Gastroesophageal sphincter (tissue), 4 donors: ENCODE measurements around the gene SGTA. TPM values are rescaled to one million over a fixed set of nuclear protein-coding genes. Genes with fewer than 3 reads are reported as not detected.

Experiments
- ATAC-seq: fragments of 150-250 bp; one replicate; pipeline ENCODE4 v1.9.1; 2016; ENCODE audit warnings: mild to moderate bottlenecking, moderate library complexity
- H3K27ac ChIP-seq, 4 donors: fragments of 200-600 bp; sonication (generic) in 3 of 4; 1 replicate in 3 of 4; 2 replicates in 1 of 4; pipeline ENCODE4 v1.5.1; 2016 to 2019
- H3K27me3 ChIP-seq: fragments of 200-600 bp; sonication (generic); one replicate; pipeline ENCODE4 v1.5.1; 2019
- H3K36me3 ChIP-seq, 2 donors: fragments of 200-600 bp; sonication (generic); one replicate each; pipeline ENCODE4 v1.5.1; 2019; ENCODE audit warnings: control low read depth in 1 of 2
- H3K4me1 ChIP-seq, 3 donors: fragments of 200-600 bp; sonication (generic); 1 replicate in 2 of 3; 2 replicates in 1 of 3; pipeline ENCODE4 v1.5.1; 2016 to 2019; ENCODE audit warnings: control low read depth in 2 of 3
- H3K4me3 ChIP-seq, 2 donors: fragments of 200-600 bp; sonication (generic); one replicate each; pipeline ENCODE4 v1.5.1; 2019; ENCODE audit warnings: mild to moderate bottlenecking in 1 of 2, moderate library complexity in 1 of 2
- H3K9me3 ChIP-seq, 3 donors: fragments of 200-600 bp; sonication (generic); one replicate each; pipeline ENCODE4 v1.5.1; 2017 to 2019; ENCODE audit warnings: control low read depth in 2 of 3
- CTCF ChIP-seq, 4 experiments: fragments of 200-600 bp in 2 of 4; fragments of 450-650 bp in 2 of 4; sonication (generic) in 1 of 4; IDR thresholded peaks; one replicate each; pipeline ENCODE4 v1.5.1; 2017 to 2019; ENCODE audit warnings: antibody characterized with exemption in 4 of 4, mild to moderate bottlenecking in 2 of 4, moderate library complexity in 2 of 4
- EP300 ChIP-seq: sonication (generic); formaldehyde crosslinking; IDR thresholded peaks from one replicate; pipeline ENCODE4 v1.6.1; 2017; ENCODE audit warnings: antibody characterized with exemption, mild to moderate bottlenecking
- POLR2A ChIP-seq, 2 donors: fragments of 450-650 bp; IDR thresholded peaks; one replicate each; pipeline ENCODE4 v1.6.1; 2017; ENCODE audit warnings: antibody characterized with exemption in 2 of 2, mild to moderate bottlenecking in 2 of 2, moderate library complexity in 1 of 2
- POLR2AphosphoS5 ChIP-seq: sonication (generic); formaldehyde crosslinking; IDR thresholded peaks from one replicate; pipeline ENCODE4 v1.6.1; 2017; ENCODE audit warnings: antibody characterized with exemption
- WGBS, 2 donors: methylation state at CpG; one replicate each; pipeline ENCODE4 v1.1.5; 2018; ENCODE audit warnings: low coverage in 1 of 2; 5-methylcytosine and 5-hydroxymethylcytosine counted together
- total RNA-seq, 4 donors: library from RNA; depleted of rRNA; stranded (reverse); fragments of >200 nt; gene quantifications; one replicate each; pipeline ENCODE4 v1.1.0, GENCODE V29; 2016

SGTA gene
- total RNA-seq, 4 donors from 2014 or later = 45.3 to 65.5 (median 47.2) TPM

GRCh38 chr19:2720777-2721569 lies 62.1 kb downstream of the SGTA start, which contains the start of gene DIRAS1:
Gene DIRAS1 (minus strand): TSS chr19:2721372. CDS start chr19:2717806, 3,566 bp downstream.
- WGBS, 2 donors = 0% methylated on average over 1 of the region's 100 CpGs; no CpG with 5 or more reads in 1 of the 2 donors

DNA sequence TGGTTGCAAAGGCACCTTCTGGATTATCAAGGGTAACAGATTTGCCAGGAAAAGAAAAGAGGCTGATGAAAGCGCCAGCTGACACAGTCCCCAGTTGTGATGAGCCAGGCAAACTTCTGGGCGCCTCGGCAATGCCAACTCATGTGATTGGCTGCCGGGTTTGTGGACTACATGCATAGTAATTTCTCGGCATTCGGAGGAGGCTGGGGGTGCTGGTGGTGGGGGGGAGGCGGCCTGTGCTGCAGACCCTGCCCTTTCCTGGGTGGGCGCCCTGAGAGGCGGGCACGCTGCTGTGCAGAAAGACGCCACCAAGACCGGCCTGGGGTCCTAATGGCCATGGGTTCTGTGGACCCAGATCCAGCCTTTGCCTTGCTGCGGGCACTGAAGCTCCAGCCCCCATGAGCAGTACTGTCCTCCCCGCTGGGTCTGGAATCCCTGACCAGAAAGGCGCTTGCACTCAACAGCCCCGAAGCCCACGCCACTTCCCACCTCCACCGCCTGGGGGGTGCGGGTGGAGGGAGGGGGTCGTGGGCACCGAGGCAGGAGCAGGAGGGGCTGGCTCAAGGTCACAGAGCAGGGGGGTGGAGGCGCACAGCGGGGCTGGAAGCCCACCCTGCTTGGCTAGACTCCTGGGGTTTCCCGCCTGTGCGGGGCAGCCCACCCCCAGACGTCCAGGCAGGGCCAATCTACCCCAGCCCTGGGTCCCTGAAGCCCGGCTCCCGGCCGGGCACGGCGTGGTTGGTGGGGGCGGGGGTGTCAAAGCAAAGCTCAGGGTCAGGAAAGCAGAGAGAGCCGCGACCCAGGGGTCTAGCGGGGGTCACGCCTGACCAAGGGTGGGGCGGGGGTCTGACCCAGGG lies 62.9 kb downstream of the SGTA start:
- Histone ChIP-seq H3K36me3 (peaks cover 0 to 20% of the 10 kb centered on the region in 2 donors), H3K4me1 (peaks cover 0 to 47% (median 20%) of the 10 kb centered on the region in 3 donors), H3K4me3 (peak overlapping the region; percentile 51 to 70), H3K27ac (peak overlapping the region in 3 of 4 donors; percentile 51 to 70 (median 62)), H3K27me3 (peaks cover 40% of the 10 kb centered on the region), H3K9me3 (peaks cover 0 to 5% (median 0%) of the 10 kb centered on the region in 3 donors)
- WGBS, 2 donors = 0 to 8% methylated on average over 4 of the region's 37 CpGs
- ATAC-seq = no peak
- TF ChIP-seq EP300 (no peak), POLR2AphosphoS5 (no peak), POLR2A (IDR thresholded peaks at IDR 0.05) (no peak), CTCF (IDR thresholded peaks at IDR 0.05) (peak in 1 of 4 experiments; percentile 25)

More at GRCh38 chr19:2720777-2721569, 62.1 kb downstream of the SGTA start, which contains the start of gene DIRAS1:
- Histone ChIP-seq H3K36me3 (peaks cover 0 to 20% of the 10 kb centered on the region in 2 donors), H3K27me3 (peaks cover 48% of the 10 kb centered on the region), H3K4me3 (peak within 1 kb of the TSS; percentile 51 to 70), H3K27ac (peak within 1 kb of the TSS in 3 of 4 donors; percentile 82 to 86 (median 84)), H3K4me1 (peaks cover 0 to 47% (median 20%) of the 10 kb centered on the region in 3 donors), H3K9me3 (no peaks in the 10 kb centered on the region)
- TF ChIP-seq CTCF (IDR thresholded peaks at IDR 0.05) (no peak), POLR2AphosphoS5 (no peak), EP300 (no peak)
- ATAC-seq = no peak

DNA sequence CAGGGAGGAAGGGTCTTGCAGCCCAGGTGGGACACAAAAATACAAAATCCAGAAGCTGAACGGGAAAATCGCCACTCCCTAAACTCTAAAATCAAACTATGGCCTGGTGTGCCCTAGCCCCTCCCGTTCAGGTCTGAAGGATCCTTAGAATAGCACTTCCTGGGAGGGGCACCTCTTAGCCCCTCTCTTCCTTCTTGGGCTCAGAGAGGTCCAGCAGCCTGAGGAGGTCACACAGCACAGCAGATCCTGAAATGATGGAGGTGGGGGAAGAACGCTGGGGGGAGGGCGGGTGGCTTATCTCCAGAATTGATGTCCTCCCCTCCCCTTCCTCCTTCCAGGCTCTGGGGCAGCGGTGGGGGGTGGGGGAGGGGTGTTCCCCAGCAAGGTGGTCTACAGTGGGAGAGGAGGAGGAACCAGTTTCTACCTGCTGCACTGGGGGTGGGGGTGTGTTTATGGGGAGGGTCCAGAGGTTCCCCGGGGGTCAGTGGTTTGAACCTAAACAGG lies 63.8 kb downstream of the SGTA start:
- peak overlapping the region in 2 of 4 donors; percentile 51 to 62 for H3K27ac ChIP-seq
- H3K27me3 ChIP-seq = peaks cover 39% of the 10 kb centered on the region
- ATAC-seq = no peak
- H3K4me1 ChIP-seq = peaks cover 0 to 47% (median 20%) of the 10 kb centered on the region in 3 donors
- WGBS, 2 donors = 64% methylated on average over 2 of the region's 7 CpGs; no CpG with 5 or more reads in 1 of the 2 donors
- no peak overlapping the region for H3K4me3 ChIP-seq
- no peak for TF ChIP-seq EP300
- no peak for TF ChIP-seq CTCF (IDR thresholded peaks at IDR 0.05)
- no peak for TF ChIP-seq POLR2AphosphoS5
- no peak for TF ChIP-seq POLR2A (IDR thresholded peaks at IDR 0.05)
- peaks cover 0 to 7% (median 0%) of the 10 kb centered on the region in 3 donors for H3K9me3 ChIP-seq
- peaks cover 0 to 20% of the 10 kb centered on the region in 2 donors for H3K36me3 ChIP-seq

DNA sequence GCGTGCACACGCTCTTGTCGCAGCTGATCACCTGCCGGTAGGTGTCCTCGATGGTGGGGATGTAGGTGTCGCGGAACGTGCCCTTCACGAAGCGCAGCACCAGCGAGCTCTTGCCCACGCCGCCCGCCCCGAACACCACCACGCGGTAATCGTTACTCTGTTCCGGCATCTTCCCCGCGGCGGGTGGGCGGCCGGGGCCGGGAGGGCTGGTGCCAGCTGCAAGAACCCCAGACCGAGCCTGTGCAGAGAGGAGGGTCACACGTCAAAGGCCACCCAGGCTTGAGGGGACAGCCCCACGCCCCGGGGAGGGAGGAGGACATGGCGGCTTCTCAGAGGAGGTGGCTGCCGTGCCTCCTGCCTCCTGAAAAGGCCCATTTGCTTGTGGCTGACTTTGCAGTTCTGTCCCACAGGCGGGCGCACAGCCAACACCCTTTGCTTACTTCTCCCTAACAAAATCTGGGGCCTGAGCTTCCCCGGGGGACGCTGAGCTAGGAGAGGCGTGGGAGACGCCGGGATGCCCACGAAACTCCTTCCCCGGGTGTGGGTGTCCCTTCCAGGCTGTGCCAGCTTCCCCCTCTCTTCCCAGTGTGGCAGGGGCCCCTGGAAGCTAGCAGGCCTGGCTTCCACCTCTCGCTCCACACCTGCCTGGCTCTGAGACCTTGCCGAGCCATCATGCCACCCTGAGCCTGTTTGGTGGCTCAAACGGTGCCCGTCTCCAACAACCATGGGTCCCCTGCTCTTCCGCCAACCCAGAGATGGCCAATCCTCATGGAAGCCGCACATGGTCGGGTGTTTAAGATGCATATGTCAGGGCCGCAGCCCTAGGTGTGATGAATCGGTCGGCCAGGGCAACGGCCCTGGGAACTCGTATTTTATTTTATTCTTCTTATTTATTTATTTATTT lies 65.2 kb downstream of the SGTA start:
- 83 to 88% methylated on average over 7 to 11 of the region's 52 CpGs for WGBS, 2 donors

More for the DNA sequence above, 65.2 kb downstream of the SGTA start:
- Histone ChIP-seq H3K4me1 (peaks cover 0 to 33% (median 16%) of the 10 kb centered on the region in 3 donors), H3K36me3 (peaks cover 0 to 20% of the 10 kb centered on the region in 2 donors), H3K9me3 (peaks cover 0 to 7% (median 0%) of the 10 kb centered on the region in 3 donors), H3K4me3 (no peak overlapping the region), H3K27me3 (peaks cover 36% of the 10 kb centered on the region), H3K27ac (no peak overlapping the region)
- ATAC-seq = no peak
- no peak for TF ChIP-seq POLR2AphosphoS5
- TF ChIP-seq CTCF (IDR thresholded peaks at IDR 0.05) = no peak
- no peak for TF ChIP-seq EP300
- no peak for TF ChIP-seq POLR2A (IDR thresholded peaks at IDR 0.05)
